ENCODE measurements around the gene CDH4. TPM values are rescaled to one million over a fixed set of nuclear protein-coding genes. Genes with fewer than 3 reads are reported as not detected.

The CDH4 gene
- total and polyA plus RNA-seq, 2 of the 8 experiments (the other 6 are each of a cell fraction or from before 2014, with no cell fraction given): 4.3 to 7.9 TPM

- Histone ChIP-seq H3K27ac (ENCODE audit: low read depth, low read length) (no peak overlapping the region), H3K36me3 (ENCODE audit: control insufficient read depth in 2 of 4, insufficient read depth in 4 of 4, low read length in 3 of 4) (peaks cover 0 to 7% (median under 1%) of the 10 kb centered on the region in 4 experiments; a peak in 3 of 8 replicates), H4K91ac (replicated peaks; ENCODE audit: insufficient read length, low read length) (no peak overlapping the region), H3K4me3 (ENCODE audit: extremely low read depth in 1 of 4, insufficient read depth in 2 of 4, low read depth in 3 of 4, low read length in 4 of 4) (no peak overlapping the region), H2BK12ac (ENCODE audit: low read depth, low read length) (no peak overlapping the region), H4K8ac (ENCODE audit: extremely low read depth, insufficient read depth, low read length) (no peak overlapping the region), H3K23ac (ENCODE audit: insufficient read length) (no peak overlapping the region), H2AFZ (ENCODE audit: low read length) (no peak overlapping the region), H3K9ac (replicated peaks in 1 of 4; ENCODE audit: extremely low read depth in 1 of 4, low read depth in 3 of 4, low read length in 3 of 4) (no peak overlapping the region), H2BK5ac (ENCODE audit: low read depth, low read length) (no peak overlapping the region), H3K56ac (replicated peaks; ENCODE audit: insufficient read length, low read depth, low read length) (no peak overlapping the region), H4K20me1 (replicated peaks in 1 of 2; ENCODE audit: control insufficient read depth in 1 of 2, insufficient read depth in 2 of 2, low read length in 2 of 2) (no peaks in the 10 kb centered on the region), H2BK120ac (replicated peaks; ENCODE audit: low read depth, low read length) (no peak overlapping the region), H3K27me3 (replicated peaks in 1 of 4; ENCODE audit: control insufficient read depth in 3 of 4, extremely low read depth in 1 of 4, insufficient read depth in 3 of 4, low read length in 3 of 4) (no peaks in the 10 kb centered on the region; a peak in 2 of 7 replicates), H3K18ac (ENCODE audit: extremely low read depth, low read length) (no peak overlapping the region), H3K9me3 (ENCODE audit: insufficient read depth in 2 of 2, low read depth in 1 of 2, low read length in 1 of 2) (no peaks in the 10 kb centered on the region), H3K4me1 (replicated peaks in 1 of 4; ENCODE audit: control insufficient read depth in 3 of 4, insufficient read depth in 4 of 4, low read length in 3 of 4) (peaks cover 0 to 10% (median 3%) of the 10 kb centered on the region in 4 experiments; a peak in 4 of 7 replicates), H3K79me2 (ENCODE audit: control insufficient read depth in 1 of 2, insufficient read depth in 2 of 2, low read length in 2 of 2) (no peaks in the 10 kb centered on the region), H3K14ac (ENCODE audit: insufficient read length) (no peak overlapping the region), H2BK15ac (ENCODE audit: low read length) (no peak overlapping the region), H3K23me2 (ENCODE audit: low read depth, low read length) (no peaks in the 10 kb centered on the region; the same call in 1 of the 2 replicates), H3K4ac (replicated peaks; ENCODE audit: insufficient read length, low read depth, low read length) (no peak overlapping the region), H2AK5ac (ENCODE audit: low read depth, low read length) (no peak overlapping the region), H3K79me1 (ENCODE audit: low read depth, low read length) (no peaks in the 10 kb centered on the region), H2BK20ac (ENCODE audit: low read length) (no peak overlapping the region), H4K5ac (ENCODE audit: insufficient read length, low read depth, low read length) (no peak overlapping the region), H3K4me2 (ENCODE audit: insufficient read depth in 1 of 2, low read depth in 2 of 2, low read length in 2 of 2) (no peak overlapping the region)
- POLR2A ChIA-PET (ENCODE audit: partially characterized antibody): interaction anchor here (0.6 to 1.0 kb wide), 2 partner anchors 59 to 158 kb away, joined by 3 read pairs; no protein-coding TSS in a partner anchor
- 81% methylated on average over 11 of the region's 11 CpGs; no CpG with 5 or more reads in 1 of the 2 experiments for WGBS, 2 experiments (ENCODE audit: extremely low coverage in 1 of 2, insufficient coverage in 1 of 2, insufficient read length in 1 of 2, insufficient replicate concordance in 2 of 2, low coverage in 1 of 2, low lambda C conversion rate in 2 of 2, missing lambda C conversion rate in 1 of 2)
- CTCF ChIA-PET (ENCODE audit: partially characterized antibody): interaction anchor here (0.7 to 1.1 kb wide), 4 partner anchors 20 to 46 kb away, joined by 3 read pairs; no protein-coding TSS in a partner anchor
- DNase-seq (ENCODE audit: low read depth in 1 of 2, low spot score in 2 of 2): peak in 1 of 2 experiments; percentile 43
- FAIRE-seq: no peak
- TF ChIP-seq ZNF274 (IDR thresholded peaks at IDR 0.05; ENCODE audit: borderline replicate concordance, extremely low read depth, low read length) (no peak), SUZ12 (IDR thresholded peaks at IDR 0.05; ENCODE audit: low read length) (no peak), SP1 (IDR thresholded peaks at IDR 0.05; ENCODE audit: low read depth, low read length) (no peak), ASH2L (IDR thresholded peaks at IDR 0.05; ENCODE audit: low read length) (no peak), CHD2 (IDR thresholded peaks at IDR 0.05; ENCODE audit: low read length) (no peak), KDM5A (IDR thresholded peaks at IDR 0.05; ENCODE audit: low read length) (no peak), CBX8 (IDR thresholded peaks at IDR 0.05; ENCODE audit: borderline replicate concordance, low read depth, low read length) (no peak), CEBPB (IDR thresholded peaks at IDR 0.05; ENCODE audit: low read depth, low read length) (no peak), BCL11A (IDR thresholded peaks at IDR 0.05; ENCODE audit: low read depth in 2 of 2, low read length in 2 of 2) (no peak), SIRT6 (IDR thresholded peaks at IDR 0.05; ENCODE audit: low read length) (no peak), RBBP5 (IDR thresholded peaks at IDR 0.05; ENCODE audit: borderline replicate concordance, low read depth, low read length) (no peak), ATF3 (IDR thresholded peaks at IDR 0.05; ENCODE audit: insufficient read depth, low read depth, low read length) (no peak), JUN (IDR thresholded peaks at IDR 0.05; ENCODE audit: low read depth, low read length) (no peak), KDM4A (IDR thresholded peaks at IDR 0.05; ENCODE audit: low read depth, low read length, severe bottlenecking) (no peak), TAF7 (optimal IDR thresholded peaks at IDR 0.05; ENCODE audit: borderline replicate concordance, low read depth, low read length) (no peak)
These were observed 716.9 kb downstream of the CDH4 start for GRCh38 chr20:61968932-61969331.

Measured in H1 (cell line).